Left colon (tissue), 2 donors: ENCODE measurements around the gene JAK2. TPM values are rescaled to one million over a fixed set of nuclear protein-coding genes. Genes with fewer than 3 reads are reported as not detected.
"Not testable (repeated sequence)": the region's sequence is repeated elsewhere in the genome, so short reads cannot be mapped to it uniquely, and the experiment has no call there.

ENCODE experiments used
- ATAC-seq: fragments of 200-7000 bp; cut with Tn5 transposase; one replicate; pipeline ENCODE4 v1.9.1; 2020; ENCODE audit warnings: mild to moderate bottlenecking, moderate library complexity
- DNase-seq, 2 donors: peaks; one replicate each; pipeline ENCODE4 v3.0.0-alpha.2; 2020
- intact Hi-C, 2 donors: fragments of 100-400 bp; cut with DNase I in 1 of 2; cut with micrococcal nuclease in 1 of 2; formaldehyde crosslinking; loops; one replicate each; pipeline versions ENCODE4 v1.11.2 to v1.14.0; 2022; cut with DNase I, micrococcal nuclease
- long read RNA-seq: library from polyadenylated mRNA; unstranded; transcript quantifications from one replicate; pipeline ENCODE4 v2.0.0, GENCODE V29; 2021
- total RNA-seq, 2 donors: library from RNA; stranded (reverse); fragmentation: NEBNext Ultra II Directional; extraction: Animal tissue kit (Norgen Biotek cat#: 25700); gene quantifications; one replicate each; pipeline ENCODE4 v1.2.1, GENCODE V29; 2021
- donor health status: DM: no; HTN: no; CAD: no.
- donor health status: DM: yes; HTN: yes; CAD: no.

Gene JAK2
- 10 to 100 TPM; 17.2 to 18.9 TPM for total RNA-seq
- long read RNA-seq, full-length matches to known transcripts: 5 of 10 reads
- long read RNA-seq, partial matches to known transcripts: 3 of 10 reads
- long read RNA-seq, other reads (novel, unspliced or antisense): 2 of 10 reads

DNA sequence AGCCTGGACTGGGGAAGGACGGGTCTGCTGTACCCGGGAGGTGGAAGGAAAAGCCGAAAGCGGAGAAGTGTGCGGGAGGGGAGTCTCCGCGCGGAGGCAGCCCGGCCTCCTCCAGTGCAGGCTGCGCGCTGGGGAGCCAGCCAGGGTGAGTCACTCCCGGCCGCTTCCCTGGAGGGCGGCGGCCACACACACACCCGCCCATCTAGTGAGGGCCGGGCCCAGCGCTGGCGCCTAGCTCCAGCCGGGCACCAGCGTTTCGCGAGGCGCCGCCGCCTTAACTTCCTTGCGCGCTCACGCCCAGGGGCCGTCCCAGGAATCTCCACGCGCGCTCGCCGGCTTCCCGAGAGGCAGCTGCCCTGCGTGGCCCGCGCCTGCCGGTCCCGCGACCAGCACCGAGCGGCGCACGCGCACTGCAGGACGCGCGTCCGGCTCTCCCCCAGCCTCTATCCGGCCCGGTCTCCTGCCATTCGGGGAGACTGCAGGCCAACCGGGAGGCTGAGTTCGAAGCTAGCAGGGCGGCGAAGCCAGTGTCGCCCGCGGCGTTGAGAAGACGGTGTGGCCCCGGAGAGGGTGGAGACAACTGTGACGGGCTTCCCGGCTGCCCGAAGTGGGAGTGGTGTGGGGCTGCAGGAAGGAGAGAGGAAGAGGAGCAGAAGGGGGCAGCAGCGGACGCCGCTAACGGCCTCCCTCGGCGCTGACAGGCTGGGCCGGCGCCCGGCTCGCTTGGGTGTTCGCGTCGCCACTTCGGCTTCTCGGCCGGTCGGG lies at the start of gene JAK2:
JAK2 (plus strand) TSS at position 652 of the 765 bp plus-strand sequence. CDS start 36,716 bp downstream, outside the sequence.
- peak; percentile 87 for ATAC-seq
- intact Hi-C loops: loop anchor here in 1 of 2 donors (5.0 to 10.0 kb wide), 2 partner anchors 223 to 320 kb away; partner anchors contain the start of genes PLPP6 and SPATA6L
- peak; percentile 91 to 94 for DNase-seq

GRCh38 chr9:4936277-4936676 lies 48.8 kb upstream of the JAK2 start:
- ATAC-seq (no peak), DNase-seq (no peak)
- intact Hi-C loops: no loop called here

DNA sequence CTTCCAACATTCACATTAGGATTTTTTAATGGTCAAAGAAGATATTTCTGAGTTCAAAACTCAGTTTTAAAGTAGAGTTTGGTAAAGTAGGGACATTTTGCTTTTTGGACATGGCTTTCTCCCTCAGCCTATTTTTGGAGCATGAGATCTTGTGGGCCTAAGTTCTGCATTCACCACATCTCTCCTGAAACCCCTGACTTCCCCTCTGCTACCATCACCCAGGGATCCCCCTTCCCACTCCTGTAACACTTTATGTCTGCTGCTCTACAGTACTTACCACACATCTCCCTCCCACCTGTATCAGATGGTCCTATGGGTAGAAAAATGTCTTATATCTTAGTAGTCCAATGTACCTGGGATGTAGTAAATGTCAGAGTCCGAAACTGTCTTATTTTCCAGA lies 48.2 kb upstream of the JAK2 start:
- intact Hi-C loops: no loop called here
- no peak for ATAC-seq

GRCh38 chr9:4937446-4937845 lies 47.6 kb upstream of the JAK2 start:
- DNase-seq (no peak), ATAC-seq (no peak)
- intact Hi-C loops: no loop called here

More for the DNA sequence above, 48.2 kb upstream of the JAK2 start:
- no peak for DNase-seq

DNA sequence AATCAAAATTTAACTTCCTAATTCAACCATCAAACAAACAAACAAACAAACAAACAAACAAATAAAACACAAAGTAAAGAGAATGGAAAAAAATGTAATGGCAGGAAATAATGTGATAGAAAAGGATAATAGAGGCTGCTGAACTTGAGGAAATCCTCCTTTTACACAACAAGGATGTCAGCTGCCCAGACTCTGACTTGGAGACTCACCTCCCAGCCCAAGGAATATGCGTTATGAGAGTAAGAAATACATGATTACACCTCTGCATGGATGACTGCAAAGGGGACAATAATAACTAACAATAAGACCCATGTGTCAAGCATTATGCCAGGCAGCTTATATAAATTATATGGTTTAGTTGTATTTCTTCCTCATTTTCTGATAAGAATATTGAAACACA lies 46.6 kb upstream of the JAK2 start:
- intact Hi-C loops: no loop called here

DNA sequence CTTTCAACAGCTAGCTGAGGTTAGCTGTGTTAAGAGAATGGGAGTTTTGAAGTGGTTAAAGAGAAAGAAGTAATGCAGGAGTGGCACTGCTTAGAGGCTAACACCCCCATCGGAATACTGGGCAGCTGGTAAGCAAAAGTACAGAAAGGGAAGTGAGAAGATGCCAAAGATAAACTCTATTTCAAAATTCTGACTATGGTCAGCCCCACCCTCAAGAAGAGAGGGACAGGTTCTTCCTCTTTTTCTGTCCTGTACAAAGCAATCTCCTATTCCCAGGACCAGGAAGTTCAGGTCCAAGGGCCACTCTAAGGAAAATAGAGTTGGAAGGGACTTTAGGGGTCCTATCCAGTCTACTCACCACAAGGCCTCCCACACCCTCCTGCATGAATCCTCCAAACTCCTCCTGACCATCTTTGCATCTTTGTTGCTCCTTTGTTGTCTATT lies 45.9 kb upstream of the JAK2 start:
- DNase-seq (no peak), ATAC-seq (peak; percentile 62)
- intact Hi-C loops: no loop called here

More for the DNA sequence above, 46.6 kb upstream of the JAK2 start:
- ATAC-seq (no peak), DNase-seq (no peak)

DNA sequence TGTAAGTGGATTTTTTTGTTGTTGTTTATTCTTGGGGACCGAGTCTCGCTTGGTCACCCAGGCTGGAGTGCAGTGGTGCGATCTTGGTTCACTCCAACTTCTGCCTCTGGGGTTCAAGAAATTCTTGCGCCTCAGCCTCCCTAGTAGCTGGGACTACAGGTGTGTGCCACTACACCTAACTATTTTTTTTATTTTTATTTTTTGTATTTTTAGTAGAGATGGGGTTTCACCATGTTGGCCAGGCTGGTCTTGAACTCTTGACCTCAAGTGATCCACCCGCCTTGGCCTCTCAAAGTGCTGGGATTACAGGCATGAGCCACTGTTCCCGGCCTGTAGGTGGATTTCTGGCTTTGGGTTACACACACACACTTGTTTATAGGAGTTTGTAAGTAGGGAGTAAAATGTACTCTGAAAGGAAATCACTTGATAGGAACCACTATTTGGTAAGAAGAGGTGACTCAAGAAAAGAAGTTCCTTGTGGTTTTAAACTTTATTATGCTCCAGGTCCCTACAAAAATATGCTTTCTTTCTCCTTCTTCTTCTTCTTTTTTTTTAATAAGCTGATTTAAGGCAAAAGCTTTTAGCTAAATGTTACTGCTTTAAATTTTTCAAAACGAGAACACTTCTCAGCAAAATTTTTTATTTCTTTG lies 42.9 kb upstream of the JAK2 start:
- intact Hi-C loops, ATAC-seq, DNase-seq: not testable (repeated sequence)

DNA sequence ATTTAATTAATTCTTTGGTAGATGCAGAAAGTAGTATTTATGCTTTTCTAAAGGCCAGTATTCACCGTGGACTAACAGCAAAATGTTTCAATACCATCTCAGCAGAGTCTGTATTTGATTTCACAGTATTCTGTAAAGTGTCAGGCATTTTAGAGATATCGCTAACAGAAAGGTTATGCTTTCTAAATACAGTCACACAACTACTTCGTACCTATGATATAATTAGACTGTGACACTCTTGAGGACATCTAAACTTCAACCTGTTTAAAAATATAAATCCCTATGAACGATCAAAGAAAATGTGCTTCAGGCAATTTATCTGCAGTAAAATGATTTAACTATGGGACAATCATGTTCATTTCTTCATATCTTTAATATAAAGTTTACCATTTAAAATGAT lies 41.7 kb upstream of the JAK2 start:
- intact Hi-C loops: no loop called here
- DNase-seq (no peak), ATAC-seq (no peak)

DNA sequence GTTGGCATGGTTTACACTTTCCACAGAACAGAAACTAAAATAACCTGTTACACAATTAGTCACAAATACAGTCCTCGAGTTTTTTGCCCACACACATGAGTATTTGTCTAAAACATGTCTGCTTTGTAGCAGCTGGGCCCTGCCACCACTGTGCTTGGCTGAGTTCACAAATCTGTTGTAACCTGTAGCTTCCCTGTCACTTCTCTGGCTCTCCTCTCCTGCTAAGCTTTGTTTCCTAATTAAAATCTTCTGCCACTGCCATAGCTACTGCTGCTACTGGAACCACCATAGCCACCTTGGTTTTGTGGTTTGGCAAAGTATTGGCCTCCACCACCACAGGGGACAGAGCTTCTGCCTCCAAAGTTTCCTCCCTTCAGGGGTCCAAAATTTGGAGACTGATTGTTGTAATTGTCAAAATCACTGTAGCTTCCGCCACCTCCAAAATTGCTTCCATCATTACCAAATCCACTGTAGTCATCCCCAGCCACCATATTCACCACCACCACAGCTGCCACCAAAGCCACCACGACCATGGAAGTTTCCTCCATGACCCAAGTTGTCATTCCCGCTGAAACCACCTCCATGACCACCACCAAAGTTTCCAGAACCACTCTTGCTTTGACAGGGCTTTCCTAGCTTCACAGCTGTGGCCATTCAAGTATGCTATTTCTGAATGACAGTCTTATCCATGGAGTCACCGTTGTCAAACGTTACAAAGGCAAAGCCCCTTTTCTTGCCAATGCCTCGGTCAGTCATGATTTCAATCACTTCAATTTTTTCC lies 40.5 kb upstream of the JAK2 start:
- intact Hi-C loops, ATAC-seq, DNase-seq: not testable (repeated sequence)

- DNase-seq (no peak), ATAC-seq (no peak)
- intact Hi-C loops: no loop called here
Observed at GRCh38 chr9:4946937-4947336, 38.1 kb upstream of the JAK2 start.

GRCh38 chr9:4955836-4956235 lies 29.2 kb upstream of the JAK2 start:
- ATAC-seq: no peak
- intact Hi-C loops: no loop called here
- no peak for DNase-seq

DNA sequence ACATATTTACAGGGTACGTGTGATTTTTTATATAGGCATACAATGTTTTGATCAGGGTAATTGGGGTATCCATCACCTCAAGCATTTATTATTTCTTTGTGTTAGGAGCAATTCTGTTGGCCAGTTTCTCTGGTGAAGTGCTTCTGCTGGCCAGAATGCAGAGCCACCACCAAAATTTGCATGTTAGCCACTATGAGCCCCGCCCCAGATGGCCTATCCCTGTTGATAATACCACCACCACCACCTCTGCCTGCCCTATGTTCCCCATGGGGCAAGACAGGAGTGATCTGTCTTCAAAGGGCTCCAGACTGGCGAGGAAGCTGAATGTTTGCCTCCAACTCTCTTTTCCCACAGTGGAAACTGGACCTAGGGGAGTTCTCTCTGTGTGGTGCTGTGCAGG lies 26.0 kb upstream of the JAK2 start:
- DNase-seq (no peak), ATAC-seq (no peak)
- intact Hi-C loops: no loop called here

- ATAC-seq (no peak), DNase-seq (no peak)
- intact Hi-C loops: no loop called here
Observed at GRCh38 chr9:4962085-4962484, 23.0 kb upstream of the JAK2 start.

DNA sequence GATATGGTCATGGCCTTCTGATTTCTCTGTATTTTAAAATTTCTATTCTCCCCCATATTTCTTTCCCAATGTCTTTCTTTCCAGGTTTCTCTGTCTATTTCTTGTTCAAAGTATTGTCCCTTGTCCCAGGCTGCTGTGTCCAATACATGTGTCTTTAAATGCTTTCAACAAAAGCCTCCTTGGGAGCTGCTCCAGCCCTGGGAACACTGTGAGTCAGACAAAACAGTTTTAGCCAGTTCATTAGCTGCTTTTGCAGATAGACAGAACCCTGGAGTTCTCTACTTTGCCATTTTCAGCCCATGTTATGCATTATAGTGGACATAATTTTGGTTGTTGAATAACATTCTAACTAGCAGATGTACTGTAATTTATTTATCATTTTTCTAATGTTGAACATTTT lies 20.5 kb upstream of the JAK2 start:
- DNase-seq: no peak
- intact Hi-C loops: no loop called here
- no peak for ATAC-seq

DNA sequence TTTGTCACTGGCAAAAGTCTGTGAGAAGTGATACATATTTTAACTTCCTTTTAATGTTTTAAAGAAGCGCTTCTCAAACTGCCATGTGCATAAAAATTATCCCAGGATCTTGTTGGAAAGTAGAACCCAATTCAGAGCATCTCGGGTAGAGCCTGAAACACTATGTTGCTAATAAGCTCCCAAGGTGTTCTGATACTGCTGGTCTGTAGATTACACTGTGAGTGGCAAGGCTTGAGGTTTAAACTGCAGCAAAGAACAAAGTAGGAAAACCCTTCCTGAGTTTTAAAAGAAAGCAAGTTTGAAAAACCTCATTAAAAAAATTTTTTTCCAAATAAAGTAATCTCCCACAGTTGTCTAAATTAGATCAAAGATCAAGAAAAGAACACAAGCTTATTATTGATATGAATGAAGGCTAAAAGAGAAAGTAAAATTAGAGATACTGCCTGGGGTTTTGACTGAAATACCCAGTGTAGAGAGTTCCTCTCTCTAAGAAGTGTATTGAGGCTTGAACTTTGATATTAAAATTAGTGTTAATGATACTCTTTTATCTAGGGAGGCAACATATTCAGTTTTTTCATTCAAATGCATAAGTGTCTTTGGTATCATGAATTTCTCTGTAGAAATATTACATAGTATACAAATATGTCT lies 19.8 kb upstream of the JAK2 start:
- ATAC-seq (no peak), DNase-seq (no peak)
- intact Hi-C loops: no loop called here

DNA sequence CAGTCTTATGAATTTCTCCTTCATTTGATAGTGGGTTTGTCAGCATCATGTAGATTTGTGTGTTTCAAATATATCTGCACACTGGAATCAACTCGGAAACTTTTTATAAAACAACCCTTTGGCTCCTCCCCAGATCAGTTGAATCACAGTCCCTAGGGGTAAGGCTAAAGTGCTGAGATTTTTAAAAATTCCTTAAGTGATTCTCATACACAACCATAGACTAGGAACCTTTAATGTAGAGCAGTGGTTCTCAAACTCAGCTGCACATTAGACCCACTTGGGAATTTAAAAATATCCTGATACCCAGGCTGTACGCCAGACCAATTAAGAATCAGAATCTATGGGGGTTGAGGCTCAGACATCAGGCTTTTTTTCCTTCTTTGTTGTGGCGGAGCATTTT lies 17.5 kb upstream of the JAK2 start:
- no peak for ATAC-seq
- no peak for DNase-seq
- intact Hi-C loops: no loop called here

DNA sequence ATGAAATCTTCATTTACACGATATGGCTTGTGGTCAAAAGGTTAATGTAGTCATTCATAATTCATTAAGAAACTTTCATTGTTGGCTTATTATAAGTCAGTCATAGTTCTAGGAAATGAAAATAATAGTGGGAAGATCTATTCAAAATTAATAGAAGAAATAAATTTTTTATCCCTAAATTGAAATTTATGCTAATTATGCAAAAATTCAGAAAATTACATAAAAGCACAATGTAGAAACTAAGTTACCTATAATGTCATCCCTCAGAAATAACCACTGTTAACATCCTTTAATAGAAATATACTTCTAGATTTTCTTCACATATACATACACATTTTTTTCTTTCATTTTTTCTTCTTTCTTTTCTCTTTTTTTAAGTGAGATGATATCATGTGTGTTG lies 15.9 kb upstream of the JAK2 start:
- intact Hi-C loops: no loop called here
- DNase-seq (no peak), ATAC-seq (no peak)

- intact Hi-C loops: no loop called here
- ATAC-seq: peak; percentile 34
- DNase-seq: peak in 1 of 2 donors; percentile 11
Observed at GRCh38 chr9:4970970-4971641, 14.0 kb upstream of the JAK2 start.
